Suprapubic skin (tissue), 3 donors: ENCODE measurements around the gene METAP2.

Source experiments
- CTCF ChIP-seq, 2 donors: fragments of 200-600 bp in 1 of 2; fragments of 450-650 bp in 1 of 2; sonication (generic) in 1 of 2; IDR thresholded peaks; one replicate each; pipeline ENCODE4 v1.5.1; 2016 to 2019; ENCODE audit warnings: antibody characterized with exemption in 2 of 2, mild to moderate bottlenecking in 1 of 2, moderate library complexity in 1 of 2
- POLR2A ChIP-seq, 2 donors: fragments of 450-650 bp; IDR thresholded peaks; one replicate each; pipeline ENCODE4 v1.6.1; 2017; ENCODE audit warnings: antibody characterized with exemption in 2 of 2, mild to moderate bottlenecking in 2 of 2, moderate library complexity in 2 of 2

- TF ChIP-seq POLR2A (IDR thresholded peaks at IDR 0.05) (no peak), CTCF (IDR thresholded peaks at IDR 0.05) (no peak)
Observed at GRCh38 chr12:95473231-95473883, 595 bp upstream of the METAP2 start.
